ENCODE measurements around the gene MGME1.
"Not testable (repeated sequence)": the region's sequence is repeated elsewhere in the genome, so short reads cannot be mapped to it uniquely, and the experiment has no call there.

The MGME1 gene

GRCh38 chr20:17955302-17955701 lies 13.5 kb upstream of the MGME1 start:
- POLR2A ChIA-PET, result interaction anchor here (2.5 kb wide), 1 partner anchor 13 kb away, joined by 10 read pairs; the partner anchor contains the start of genes MGME1 and SNX5
- H3K27me3 ChIP-seq (replicated peaks in 2 of 5; ENCODE audit: control insufficient read depth in 4 of 5, insufficient read depth in 5 of 5, low read length in 4 of 5), result no peaks in the 10 kb centered on the region
- no CpG with 5 or more reads among the region's 3 CpGs for WGBS (ENCODE audit: insufficient coverage)
- CTCF ChIA-PET, result interaction anchor here (0.8 to 14.2 kb wide), 4 partner anchors 9 to 41 kb away, joined by 3 to 108 read pairs (median 18); partner anchors contain the start of genes MGME1 and SNX5
- H3K27ac ChIP-seq (ENCODE audit: insufficient read depth in 1 of 2, low read depth in 1 of 2, low read length in 2 of 2, poor library complexity in 1 of 2, severe bottlenecking in 2 of 2), result peak overlapping the region; percentile 75 to 82
- peaks cover 19 to 64% (median 45%) of the 10 kb centered on the region in 4 experiments for H3K36me3 ChIP-seq (ENCODE audit: control insufficient read depth in 4 of 4, insufficient read depth in 4 of 4, low read length in 3 of 4)
- DNase-seq, result peak in 2 of 3 donors; percentile 57 to 70
- no peaks in the 10 kb centered on the region for H3K9me3 ChIP-seq (ENCODE audit: control extremely low read depth in 1 of 5, control insufficient read depth in 4 of 5, insufficient read depth in 2 of 5, low read depth in 1 of 5, low read length in 4 of 5)
- H3K4me1 ChIP-seq (ENCODE audit: control extremely low read depth in 1 of 4, control insufficient read depth in 4 of 4, insufficient read depth in 4 of 4, low read length in 3 of 4), result peaks cover 39 to 57% (median 47%) of the 10 kb centered on the region in 4 experiments
- H3K4me3 ChIP-seq (ENCODE audit: control insufficient read depth in 1 of 7, extremely low read depth in 1 of 7, insufficient read depth in 4 of 7, low read depth in 2 of 7, low read length in 6 of 7), result peak overlapping the region in 2 of 7 experiments; percentile 20 to 21

GRCh38 chr20:17956099-17956685 lies 12.6 kb upstream of the MGME1 start:
- peaks cover 10 to 59% (median 37%) of the 10 kb centered on the region in 4 experiments for H3K36me3 ChIP-seq (ENCODE audit: control insufficient read depth in 4 of 4, insufficient read depth in 4 of 4, low read length in 3 of 4)
- peaks cover 44 to 66% (median 52%) of the 10 kb centered on the region in 4 experiments for H3K4me1 ChIP-seq (ENCODE audit: control extremely low read depth in 1 of 4, control insufficient read depth in 4 of 4, insufficient read depth in 4 of 4, low read length in 3 of 4)
- ChIA-PET CTCF (interaction anchor here (1.0 to 14.2 kb wide), 5 partner anchors 7 to 99 kb away, joined by 3 to 108 read pairs (median 5); partner anchors contain the start of genes MGME1 and SNX5), POLR2A (interaction anchor here (0.6 to 2.5 kb wide), 2 partner anchors 12 to 610 kb away, joined by 3 to 10 read pairs; partner anchors contain the start of genes MGME1 and SNX5)
- H3K9me3 ChIP-seq (ENCODE audit: control extremely low read depth in 1 of 5, control insufficient read depth in 4 of 5, insufficient read depth in 2 of 5, low read depth in 1 of 5, low read length in 4 of 5), result no peaks in the 10 kb centered on the region
- WGBS (ENCODE audit: insufficient coverage), result 29% methylated on average over 8 of the region's 8 CpGs
- no peak for DNase-seq
- H3K27ac ChIP-seq (ENCODE audit: insufficient read depth in 1 of 2, low read depth in 1 of 2, low read length in 2 of 2, poor library complexity in 1 of 2, severe bottlenecking in 2 of 2), result peak overlapping the region; percentile 75 to 82
- H3K27me3 ChIP-seq (replicated peaks in 2 of 5; ENCODE audit: control insufficient read depth in 4 of 5, insufficient read depth in 5 of 5, low read length in 4 of 5), result no peaks in the 10 kb centered on the region
- peak overlapping the region in 3 of 7 experiments; percentile 8 to 37 (median 21) for H3K4me3 ChIP-seq (ENCODE audit: control insufficient read depth in 1 of 7, extremely low read depth in 1 of 7, insufficient read depth in 4 of 7, low read depth in 2 of 7, low read length in 6 of 7)

- 100% methylated on average over 1 of the region's 5 CpGs for WGBS (ENCODE audit: insufficient coverage)
- no peak for DNase-seq
- H3K4me3 ChIP-seq (ENCODE audit: control insufficient read depth in 1 of 7, extremely low read depth in 1 of 7, insufficient read depth in 4 of 7, low read depth in 2 of 7, low read length in 6 of 7), result peak overlapping the region in 3 of 7 experiments; percentile 8 to 58 (median 34)
- no peaks in the 10 kb centered on the region for H3K27me3 ChIP-seq (replicated peaks in 2 of 5; ENCODE audit: control insufficient read depth in 4 of 5, insufficient read depth in 5 of 5, low read length in 4 of 5)
- H3K36me3 ChIP-seq (ENCODE audit: control insufficient read depth in 4 of 4, insufficient read depth in 4 of 4, low read length in 3 of 4), result peaks cover 7 to 48% (median 24%) of the 10 kb centered on the region in 4 experiments
- peaks cover 54 to 79% (median 63%) of the 10 kb centered on the region in 4 experiments for H3K4me1 ChIP-seq (ENCODE audit: control extremely low read depth in 1 of 4, control insufficient read depth in 4 of 4, insufficient read depth in 4 of 4, low read length in 3 of 4)
- ChIA-PET CTCF (interaction anchor here (0.6 to 14.2 kb wide), 14 partner anchors 9 to 417 kb away, joined by 3 to 108 read pairs (median 5); partner anchors contain the start of genes MGME1 and SNX5), POLR2A (interaction anchor here (1.0 to 1.4 kb wide), 3 partner anchors 9 to 12 kb away, joined by 3 to 4 read pairs (median 3); partner anchors contain the start of genes MGME1 and SNX5)
- no peaks in the 10 kb centered on the region for H3K9me3 ChIP-seq (ENCODE audit: control extremely low read depth in 1 of 5, control insufficient read depth in 4 of 5, insufficient read depth in 2 of 5, low read depth in 1 of 5, low read length in 4 of 5)
- H3K27ac ChIP-seq (ENCODE audit: insufficient read depth in 1 of 2, low read depth in 1 of 2, low read length in 2 of 2, poor library complexity in 1 of 2, severe bottlenecking in 2 of 2), result peak overlapping the region; percentile 47 to 77
These were observed 11.1 kb upstream of the MGME1 start for GRCh38 chr20:17957505-17958363.

GRCh38 chr20:17958373-17959256 lies 10.2 kb upstream of the MGME1 start:
- H3K27ac ChIP-seq (ENCODE audit: insufficient read depth in 1 of 2, low read depth in 1 of 2, low read length in 2 of 2, poor library complexity in 1 of 2, severe bottlenecking in 2 of 2), result peak overlapping the region; percentile 47 to 77
- DNase-seq, result peak in 2 of 3 donors; percentile 51 to 75
- no peaks in the 10 kb centered on the region for H3K27me3 ChIP-seq (replicated peaks in 2 of 5; ENCODE audit: control insufficient read depth in 4 of 5, insufficient read depth in 5 of 5, low read length in 4 of 5)
- H3K36me3 ChIP-seq (ENCODE audit: control insufficient read depth in 4 of 4, insufficient read depth in 4 of 4, low read length in 3 of 4), result peaks cover 3 to 46% (median 16%) of the 10 kb centered on the region in 4 experiments
- no peaks in the 10 kb centered on the region for H3K9me3 ChIP-seq (ENCODE audit: control extremely low read depth in 1 of 5, control insufficient read depth in 4 of 5, insufficient read depth in 2 of 5, low read depth in 1 of 5, low read length in 4 of 5)
- H3K4me1 ChIP-seq (ENCODE audit: control extremely low read depth in 1 of 4, control insufficient read depth in 4 of 4, insufficient read depth in 4 of 4, low read length in 3 of 4), result peaks cover 57 to 88% (median 71%) of the 10 kb centered on the region in 4 experiments
- ChIA-PET POLR2A (interaction anchor here (1.0 to 1.4 kb wide), 3 partner anchors 8 to 13 kb away, joined by 3 to 4 read pairs (median 3); partner anchors contain the start of genes MGME1 and SNX5), CTCF (interaction anchor here (0.9 to 14.2 kb wide), 12 partner anchors 9 to 40 kb away, joined by 3 to 108 read pairs (median 4); partner anchors contain the start of genes MGME1 and SNX5)
- peak overlapping the region in 3 of 7 experiments; percentile 8 to 58 (median 34) for H3K4me3 ChIP-seq (ENCODE audit: control insufficient read depth in 1 of 7, extremely low read depth in 1 of 7, insufficient read depth in 4 of 7, low read depth in 2 of 7, low read length in 6 of 7)
- 7% methylated on average over 3 of the region's 5 CpGs for WGBS (ENCODE audit: insufficient coverage)

- ChIA-PET CTCF (interaction anchor here (1.1 to 14.2 kb wide), 7 partner anchors 8 to 39 kb away, joined by 3 to 108 read pairs (median 5); partner anchors contain the start of genes MGME1 and SNX5), POLR2A (interaction anchor here (1.4 kb wide), 1 partner anchor 8 kb away, joined by 3 read pairs; no protein-coding TSS in a partner anchor)
- Histone ChIP-seq H3K27me3 (replicated peaks in 2 of 5; ENCODE audit: control insufficient read depth in 4 of 5, insufficient read depth in 5 of 5, low read length in 4 of 5) (no peaks in the 10 kb centered on the region), H3K4me3 (ENCODE audit: control insufficient read depth in 1 of 7, extremely low read depth in 1 of 7, insufficient read depth in 4 of 7, low read depth in 2 of 7, low read length in 6 of 7) (peak overlapping the region in 2 of 7 experiments; percentile 20 to 54), H3K9me3 (ENCODE audit: control extremely low read depth in 1 of 5, control insufficient read depth in 4 of 5, insufficient read depth in 2 of 5, low read depth in 1 of 5, low read length in 4 of 5) (no peaks in the 10 kb centered on the region), H3K4me1 (ENCODE audit: control extremely low read depth in 1 of 4, control insufficient read depth in 4 of 4, insufficient read depth in 4 of 4, low read length in 3 of 4) (peaks cover 61 to 92% (median 76%) of the 10 kb centered on the region in 4 experiments), H3K27ac (ENCODE audit: insufficient read depth in 1 of 2, low read depth in 1 of 2, low read length in 2 of 2, poor library complexity in 1 of 2, severe bottlenecking in 2 of 2) (peak overlapping the region; percentile 47 to 77), H3K36me3 (ENCODE audit: control insufficient read depth in 4 of 4, insufficient read depth in 4 of 4, low read length in 3 of 4) (peaks cover 3 to 46% (median 9%) of the 10 kb centered on the region in 4 experiments)
- no peak for DNase-seq
- WGBS (ENCODE audit: insufficient coverage), result 38% methylated on average over 2 of the region's 5 CpGs
These were observed 9.6 kb upstream of the MGME1 start for GRCh38 chr20:17959257-17959627.

- CTCF ChIA-PET, result interaction anchor here (14.2 kb wide), 1 partner anchor 23 kb away, joined by 108 read pairs; no protein-coding TSS in a partner anchor
- H3K4me3 ChIP-seq (ENCODE audit: control insufficient read depth in 1 of 7, extremely low read depth in 1 of 7, insufficient read depth in 4 of 7, low read depth in 2 of 7, low read length in 6 of 7); DNase-seq; H3K27me3 ChIP-seq (replicated peaks in 2 of 5; ENCODE audit: control insufficient read depth in 4 of 5, insufficient read depth in 5 of 5, low read length in 4 of 5); H3K9me3 ChIP-seq (ENCODE audit: control extremely low read depth in 1 of 5, control insufficient read depth in 4 of 5, insufficient read depth in 2 of 5, low read depth in 1 of 5, low read length in 4 of 5); POLR2A ChIA-PET: not testable (repeated sequence)
- H3K36me3 ChIP-seq (ENCODE audit: control insufficient read depth in 4 of 4, insufficient read depth in 4 of 4, low read length in 3 of 4), result peaks cover 0 to 42% (median 3%) of the 10 kb centered on the region in 4 experiments
- H3K4me1 ChIP-seq (ENCODE audit: control extremely low read depth in 1 of 4, control insufficient read depth in 4 of 4, insufficient read depth in 4 of 4, low read length in 3 of 4), result peaks cover 62 to 94% (median 82%) of the 10 kb centered on the region in 4 experiments
- WGBS (ENCODE audit: insufficient coverage), result 98% methylated on average over 7 of the region's 16 CpGs
- peak overlapping the region; percentile 46 to 77 for H3K27ac ChIP-seq (ENCODE audit: insufficient read depth in 1 of 2, low read depth in 1 of 2, low read length in 2 of 2, poor library complexity in 1 of 2, severe bottlenecking in 2 of 2)
These were observed 8.4 kb upstream of the MGME1 start for GRCh38 chr20:17960400-17960885.

All from common myeloid progenitor, CD34-positive (primary cell).